Neural cell (in vitro differentiated cells): ENCODE measurements around the gene TSPAN14. TPM values are rescaled to one million over a fixed set of nuclear protein-coding genes. Genes with fewer than 3 reads are reported as not detected.

Experiments
- H2AFZ ChIP-seq: fragments of 200-600, 300-800 bp; sonication (generic), shearing (Covaris generic); 2 replicates; pipeline ENCODE4 v1.6.0; 2014; ENCODE audit warnings: low read depth, mild to moderate bottlenecking, antibody characterized with exemption, low read length, moderate library complexity
- H3F3A ChIP-seq: fragments of 200-600 bp; shearing (Covaris generic); 2 replicates; pipeline ENCODE4 v1.6.1; 2016; ENCODE audit warnings: mild to moderate bottlenecking, moderate library complexity, mixed read lengths, antibody characterized with exemption, low read length; ENCODE audit not compliant: insufficient read depth, poor library complexity, severe bottlenecking
- H3K27ac ChIP-seq: fragments of 200-600, 300-800 bp; sonication (generic), shearing (Covaris generic); 2 replicates; pipeline ENCODE4 v1.5.1; 2014; ENCODE audit warnings: mild to moderate bottlenecking, low read length, moderate library complexity
- H3K27me3 ChIP-seq: fragments of 300-800, 200-600 bp; sonication (generic), shearing (Covaris generic); 2 replicates; pipeline ENCODE4 v1.6.0; 2014; ENCODE audit warnings: mild to moderate bottlenecking, low read depth, low read length, moderate library complexity; ENCODE audit not compliant: insufficient read depth
- H3K36me3 ChIP-seq: fragments of 300-800, 200-600 bp; sonication (generic), shearing (Covaris generic); 2 replicates; pipeline ENCODE4 v1.5.1; 2014; ENCODE audit warnings: mild to moderate bottlenecking, antibody characterized with exemption, low read length, moderate library complexity; ENCODE audit not compliant: insufficient read depth
- H3K4me2 ChIP-seq: fragments of 300-800, 200-600 bp; sonication (generic), shearing (Covaris generic); 2 replicates; pipeline ENCODE4 v1.6.0; 2014; ENCODE audit warnings: mild to moderate bottlenecking, low read length
- H3K4me3 ChIP-seq: fragments of 300-800, 200-600 bp; sonication (generic), shearing (Covaris generic); 2 replicates; pipeline ENCODE4 v1.5.1; 2014; ENCODE audit warnings: mild to moderate bottlenecking, low read length, moderate library complexity
- H3K79me2 ChIP-seq: fragments of 200-600 bp; shearing (Covaris generic); replicated peaks from 2 replicates; pipeline ENCODE4 v1.6.0; 2014; ENCODE audit warnings: mild to moderate bottlenecking, low read length, moderate library complexity; ENCODE audit not compliant: insufficient read depth
- H3K9ac ChIP-seq: fragments of 300-800, 200-600 bp; sonication (generic), shearing (Covaris generic); 2 replicates; pipeline ENCODE4 v1.6.1; 2016; ENCODE audit warnings: mild to moderate bottlenecking, low read length, mixed read lengths
- H3K9me2 ChIP-seq: fragments of 200-600 bp; shearing (Covaris generic); 2 replicates; pipeline ENCODE4 v1.6.1; 2016; ENCODE audit warnings: mild to moderate bottlenecking, low read length, mixed read lengths; ENCODE audit not compliant: insufficient read depth
- H3K9me3 ChIP-seq: fragments of 200-600, 300-800 bp; sonication (generic), shearing (Covaris generic); 2 replicates; pipeline ENCODE4 v1.6.1; 2016; ENCODE audit warnings: mild to moderate bottlenecking, mixed run types, low read length, moderate library complexity, mixed read lengths
- H4K20me1 ChIP-seq: fragments of 200-600 bp; shearing (Covaris generic); 2 replicates; pipeline ENCODE4 v1.6.1; 2016; ENCODE audit warnings: mild to moderate bottlenecking, mixed run types; ENCODE audit not compliant: insufficient read depth
- EP300 ChIP-seq: fragments of 450-650 bp; conservative IDR thresholded peaks from 2 replicates; pipeline ENCODE4 v1.6.1; 2014; ENCODE audit warnings: antibody characterized with exemption, mild to moderate bottlenecking, moderate library complexity; ENCODE audit not compliant: poor library complexity, severe bottlenecking
- EZH2 ChIP-seq: fragments of 200-600, 300-800 bp; shearing (Covaris generic), sonication (generic); IDR thresholded peaks from 2 replicates; pipeline ENCODE4 v1.6.1; 2014; ENCODE audit warnings: antibody characterized with exemption, low read length, borderline replicate concordance, mild to moderate bottlenecking; ENCODE audit not compliant: insufficient read depth, poor library complexity, severe bottlenecking
- MXI1 ChIP-seq: fragments of 450-650 bp; conservative IDR thresholded peaks from 2 replicates; pipeline ENCODE4 v1.6.1; 2014; ENCODE audit warnings: antibody characterized with exemption, mild to moderate bottlenecking; ENCODE audit not compliant: poor library complexity, severe bottlenecking
- POLR2AphosphoS5 ChIP-seq: IDR thresholded peaks from 2 replicates; pipeline ENCODE4 v1.6.1; 2012
- RAD21 ChIP-seq: fragments of 450-650 bp; conservative IDR thresholded peaks from 2 replicates; pipeline ENCODE4 v1.6.1; 2014; ENCODE audit warnings: antibody characterized with exemption, mild to moderate bottlenecking, moderate library complexity
- SMC3 ChIP-seq: fragments of 450-650 bp; conservative IDR thresholded peaks from 2 replicates; pipeline ENCODE4 v1.6.1; 2014; ENCODE audit warnings: antibody characterized with exemption, mild to moderate bottlenecking, moderate library complexity; ENCODE audit not compliant: poor library complexity
- TAF1 ChIP-seq: IDR thresholded peaks from 2 replicates; pipeline ENCODE4 v1.6.1; 2012; ENCODE audit warnings: low read depth
- polyA plus RNA-seq: library from polyadenylated mRNA; depleted of rRNA; stranded (reverse); fragments of >200 nt; gene quantifications from 2 replicates; pipeline ENCODE4 v1.2.3, GENCODE V29; 2014
- TF ChIP-seq, protein P1 (sequence below): IDR thresholded peaks from 2 replicates; pipeline ENCODE4 v1.6.1; 2012; ENCODE audit warnings: borderline replicate concordance
- TF ChIP-seq, protein P2 (sequence below): fragments of 450-650 bp; IDR thresholded peaks from 2 replicates; pipeline ENCODE4 v1.5.1; 2014; ENCODE audit warnings: antibody characterized with exemption, mild to moderate bottlenecking, moderate library complexity; ENCODE audit not compliant: poor library complexity, severe bottlenecking

TSPAN14 gene
- polyA plus RNA-seq, 1 donor from 2014 or later = 26.3 TPM

DNA sequence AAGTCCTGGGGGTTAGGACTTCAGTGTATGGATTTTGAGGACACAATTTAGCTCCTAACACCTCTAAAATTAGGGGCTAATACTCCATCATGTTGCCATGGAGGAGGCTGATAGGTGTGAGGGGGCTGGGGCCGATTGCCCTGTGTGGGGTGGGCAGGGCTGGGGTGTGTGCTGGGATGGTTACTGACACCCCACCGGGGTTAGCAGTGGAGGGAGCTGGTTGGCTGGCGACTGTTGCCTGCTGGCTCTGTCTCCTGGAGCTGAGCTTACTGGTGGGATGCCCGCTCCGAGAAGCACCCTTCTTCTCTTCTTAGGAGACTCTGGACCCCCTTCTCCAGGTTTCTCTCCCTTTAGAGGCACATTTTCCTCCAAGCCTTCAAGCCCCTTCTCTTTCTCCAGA is 61.4 kb downstream of the TSPAN14 start:
- no peaks in the 10 kb centered on the region for H3K27me3 ChIP-seq
- H3K27ac ChIP-seq = no peak overlapping the region
- no peak overlapping the region for H3K9ac ChIP-seq
- peaks cover 11% of the 10 kb centered on the region for H3K36me3 ChIP-seq
- H2AFZ ChIP-seq = no peak overlapping the region
- H3K4me3 ChIP-seq = no peak overlapping the region
- no peaks in the 10 kb centered on the region for H4K20me1 ChIP-seq
- H3K4me2 ChIP-seq = no peak overlapping the region
- no peaks in the 10 kb centered on the region for H3K9me3 ChIP-seq
- no peaks in the 10 kb centered on the region for H3F3A ChIP-seq
- H3K9me2 ChIP-seq = no peaks in the 10 kb centered on the region
- no peak for TF ChIP-seq EZH2
- no peak for TF ChIP-seq SMC3
- TF ChIP-seq RAD21 = no peak
- no peaks in the 10 kb centered on the region for H3K79me2 ChIP-seq

DNA sequence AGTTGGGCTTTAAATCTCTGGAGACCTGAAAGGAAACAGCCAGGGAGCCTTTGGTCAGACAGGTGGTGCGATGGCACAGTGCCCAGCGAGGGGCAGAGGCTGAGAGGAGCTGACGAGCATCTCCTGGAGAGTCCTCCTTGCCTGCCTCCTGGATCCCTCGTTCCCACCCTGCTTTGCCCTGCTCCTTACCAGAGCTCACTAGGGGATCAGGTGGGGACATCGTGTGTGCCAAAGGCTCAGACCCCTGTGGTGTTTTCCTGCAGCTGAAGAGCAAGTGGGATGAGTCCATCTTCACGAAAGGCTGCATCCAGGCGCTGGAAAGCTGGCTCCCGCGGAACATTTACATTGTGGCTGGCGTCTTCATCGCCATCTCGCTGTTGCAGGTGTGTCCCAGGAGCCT is 61.8 kb downstream of the TSPAN14 start:
- H3K9me3 ChIP-seq = no peaks in the 10 kb centered on the region
- H3K9ac ChIP-seq = no peak overlapping the region
- H3K9me2 ChIP-seq = no peaks in the 10 kb centered on the region
- H3K27me3 ChIP-seq = no peaks in the 10 kb centered on the region
- H3K4me3 ChIP-seq = no peak overlapping the region
- TF ChIP-seq, protein P1, sequence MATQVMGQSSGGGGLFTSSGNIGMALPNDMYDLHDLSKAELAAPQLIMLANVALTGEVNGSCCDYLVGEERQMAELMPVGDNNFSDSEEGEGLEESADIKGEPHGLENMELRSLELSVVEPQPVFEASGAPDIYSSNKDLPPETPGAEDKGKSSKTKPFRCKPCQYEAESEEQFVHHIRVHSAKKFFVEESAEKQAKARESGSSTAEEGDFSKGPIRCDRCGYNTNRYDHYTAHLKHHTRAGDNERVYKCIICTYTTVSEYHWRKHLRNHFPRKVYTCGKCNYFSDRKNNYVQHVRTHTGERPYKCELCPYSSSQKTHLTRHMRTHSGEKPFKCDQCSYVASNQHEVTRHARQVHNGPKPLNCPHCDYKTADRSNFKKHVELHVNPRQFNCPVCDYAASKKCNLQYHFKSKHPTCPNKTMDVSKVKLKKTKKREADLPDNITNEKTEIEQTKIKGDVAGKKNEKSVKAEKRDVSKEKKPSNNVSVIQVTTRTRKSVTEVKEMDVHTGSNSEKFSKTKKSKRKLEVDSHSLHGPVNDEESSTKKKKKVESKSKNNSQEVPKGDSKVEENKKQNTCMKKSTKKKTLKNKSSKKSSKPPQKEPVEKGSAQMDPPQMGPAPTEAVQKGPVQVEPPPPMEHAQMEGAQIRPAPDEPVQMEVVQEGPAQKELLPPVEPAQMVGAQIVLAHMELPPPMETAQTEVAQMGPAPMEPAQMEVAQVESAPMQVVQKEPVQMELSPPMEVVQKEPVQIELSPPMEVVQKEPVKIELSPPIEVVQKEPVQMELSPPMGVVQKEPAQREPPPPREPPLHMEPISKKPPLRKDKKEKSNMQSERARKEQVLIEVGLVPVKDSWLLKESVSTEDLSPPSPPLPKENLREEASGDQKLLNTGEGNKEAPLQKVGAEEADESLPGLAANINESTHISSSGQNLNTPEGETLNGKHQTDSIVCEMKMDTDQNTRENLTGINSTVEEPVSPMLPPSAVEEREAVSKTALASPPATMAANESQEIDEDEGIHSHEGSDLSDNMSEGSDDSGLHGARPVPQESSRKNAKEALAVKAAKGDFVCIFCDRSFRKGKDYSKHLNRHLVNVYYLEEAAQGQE = no peak
- H3K36me3 ChIP-seq = peaks cover 11% of the 10 kb centered on the region
- no peaks in the 10 kb centered on the region for H3F3A ChIP-seq
- H2AFZ ChIP-seq = no peak overlapping the region
- H3K27ac ChIP-seq = no peak overlapping the region
- H3K79me2 ChIP-seq = no peaks in the 10 kb centered on the region
- H3K4me2 ChIP-seq = no peak overlapping the region
- H4K20me1 ChIP-seq = no peaks in the 10 kb centered on the region

DNA sequence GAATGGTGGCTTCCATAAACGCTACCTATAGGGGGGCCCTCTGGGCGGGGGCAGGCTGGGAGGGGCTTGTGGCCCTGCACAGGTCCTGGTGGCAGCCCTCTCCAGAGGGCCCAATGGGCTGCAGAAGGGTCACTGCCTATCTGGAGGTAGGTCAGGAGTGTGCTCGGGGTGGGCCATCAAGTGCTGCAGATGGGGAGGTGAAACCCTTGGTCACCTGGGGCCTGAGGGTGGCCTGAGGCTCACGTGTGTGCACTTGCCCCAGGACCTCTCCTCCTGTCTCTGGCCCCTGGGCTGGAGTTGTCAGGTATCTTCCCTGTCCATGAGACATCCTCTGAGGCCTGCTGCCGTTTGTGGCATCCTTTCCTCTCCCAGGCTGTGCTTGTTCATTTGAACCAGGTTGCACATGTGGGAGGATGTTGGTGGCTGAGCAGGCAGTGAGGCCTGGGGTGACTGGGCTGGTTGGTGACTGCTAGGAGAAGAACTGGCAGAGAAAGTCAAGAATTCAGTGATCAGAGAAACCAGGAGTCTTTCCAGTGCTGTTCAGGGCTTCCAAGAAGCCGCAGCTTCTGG is 62.5 kb downstream of the TSPAN14 start:
- Histone ChIP-seq H3K79me2 (no peaks in the 10 kb centered on the region), H3K9me2 (no peaks in the 10 kb centered on the region), H3K27me3 (no peaks in the 10 kb centered on the region), H4K20me1 (no peaks in the 10 kb centered on the region), H2AFZ (no peak overlapping the region), H3K9me3 (no peaks in the 10 kb centered on the region), H3K4me2 (no peak overlapping the region), H3K27ac (no peak overlapping the region), H3F3A (no peaks in the 10 kb centered on the region), H3K36me3 (peaks cover 11% of the 10 kb centered on the region), H3K9ac (no peak overlapping the region), H3K4me3 (no peak overlapping the region)
- TF ChIP-seq RAD21 (no peak), SMC3 (no peak), MXI1 (no peak), POLR2AphosphoS5 (no peak), EZH2 (no peak), EP300 (no peak), TAF1 (no peak)
- TF ChIP-seq, protein P1 = no peak
- TF ChIP-seq, protein P2, sequence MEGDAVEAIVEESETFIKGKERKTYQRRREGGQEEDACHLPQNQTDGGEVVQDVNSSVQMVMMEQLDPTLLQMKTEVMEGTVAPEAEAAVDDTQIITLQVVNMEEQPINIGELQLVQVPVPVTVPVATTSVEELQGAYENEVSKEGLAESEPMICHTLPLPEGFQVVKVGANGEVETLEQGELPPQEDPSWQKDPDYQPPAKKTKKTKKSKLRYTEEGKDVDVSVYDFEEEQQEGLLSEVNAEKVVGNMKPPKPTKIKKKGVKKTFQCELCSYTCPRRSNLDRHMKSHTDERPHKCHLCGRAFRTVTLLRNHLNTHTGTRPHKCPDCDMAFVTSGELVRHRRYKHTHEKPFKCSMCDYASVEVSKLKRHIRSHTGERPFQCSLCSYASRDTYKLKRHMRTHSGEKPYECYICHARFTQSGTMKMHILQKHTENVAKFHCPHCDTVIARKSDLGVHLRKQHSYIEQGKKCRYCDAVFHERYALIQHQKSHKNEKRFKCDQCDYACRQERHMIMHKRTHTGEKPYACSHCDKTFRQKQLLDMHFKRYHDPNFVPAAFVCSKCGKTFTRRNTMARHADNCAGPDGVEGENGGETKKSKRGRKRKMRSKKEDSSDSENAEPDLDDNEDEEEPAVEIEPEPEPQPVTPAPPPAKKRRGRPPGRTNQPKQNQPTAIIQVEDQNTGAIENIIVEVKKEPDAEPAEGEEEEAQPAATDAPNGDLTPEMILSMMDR = no peak
